GM19025 (cell line): ENCODE measurements around the gene TRIM2.

Experiments used
- ATAC-seq: cut with Tn5 transposase; IDR thresholded peaks from one replicate; pipeline ENCODE4 v1.9.1; 2021; ENCODE audit warnings: mild to moderate bottlenecking, low read depth, moderate library complexity; ENCODE audit not compliant: unreplicated experiment

The TRIM2 gene

DNA sequence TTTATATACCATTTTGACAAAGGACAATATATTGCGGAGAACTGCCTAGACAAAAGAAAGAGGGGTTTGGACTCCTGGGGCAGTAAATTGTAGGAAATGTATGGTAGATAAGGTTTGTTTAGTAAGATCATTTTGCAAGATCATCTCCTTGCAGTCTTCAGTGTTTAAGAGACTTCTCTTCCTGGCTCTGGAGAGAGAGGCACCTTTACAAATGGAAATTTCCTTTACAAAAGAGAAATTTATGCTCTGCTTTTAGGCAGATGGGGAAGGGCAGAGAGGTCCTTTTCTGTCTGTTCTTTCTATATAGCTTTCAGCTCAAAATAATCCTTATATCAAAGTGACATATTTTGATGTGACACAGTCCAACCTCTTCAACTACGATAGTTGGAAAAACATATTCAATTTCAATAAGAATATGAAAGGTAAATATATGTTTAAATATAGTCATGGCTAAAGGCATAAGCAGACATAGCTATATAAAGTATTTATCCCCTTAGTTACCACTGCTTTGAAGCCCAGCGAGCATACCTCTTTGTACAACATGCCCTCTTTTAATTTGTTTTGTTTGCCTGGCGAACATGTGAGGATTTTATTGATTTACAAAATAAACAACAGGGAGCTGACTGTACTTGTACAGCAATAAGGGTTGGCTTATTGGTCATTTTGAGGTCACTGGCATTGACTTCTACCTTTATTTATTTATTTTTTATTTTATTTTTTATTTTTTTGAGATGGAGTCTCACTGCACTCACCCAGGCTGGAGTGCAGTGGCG is 65.2 kb downstream of the TRIM2 start:
- ATAC-seq: no peak

DNA sequence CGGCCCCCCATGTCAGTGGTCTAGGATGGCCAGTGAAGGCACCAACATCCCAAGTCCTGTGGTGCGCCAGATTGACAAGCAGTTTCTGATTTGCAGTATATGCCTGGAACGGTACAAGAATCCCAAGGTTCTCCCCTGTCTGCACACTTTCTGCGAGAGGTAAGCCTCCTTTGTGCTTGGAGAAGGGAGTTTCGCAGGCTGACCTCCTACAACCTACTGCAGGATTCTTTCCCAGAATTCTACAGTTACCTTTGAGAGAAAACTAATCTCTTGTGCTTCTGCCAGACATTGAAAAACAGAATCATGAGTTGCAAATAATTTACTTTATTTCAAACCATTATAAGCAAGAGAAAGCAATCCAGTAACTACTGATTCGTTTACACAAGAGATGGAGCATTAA is 66.1 kb downstream of the TRIM2 start:
- no peak for ATAC-seq

GRCh38 chr4:153271820-153272219 is 67.6 kb downstream of the TRIM2 start:
- ATAC-seq: no peak

- no peak for ATAC-seq
Measured at GRCh38 chr4:153273751-153274150, 69.5 kb downstream of the TRIM2 start.

DNA sequence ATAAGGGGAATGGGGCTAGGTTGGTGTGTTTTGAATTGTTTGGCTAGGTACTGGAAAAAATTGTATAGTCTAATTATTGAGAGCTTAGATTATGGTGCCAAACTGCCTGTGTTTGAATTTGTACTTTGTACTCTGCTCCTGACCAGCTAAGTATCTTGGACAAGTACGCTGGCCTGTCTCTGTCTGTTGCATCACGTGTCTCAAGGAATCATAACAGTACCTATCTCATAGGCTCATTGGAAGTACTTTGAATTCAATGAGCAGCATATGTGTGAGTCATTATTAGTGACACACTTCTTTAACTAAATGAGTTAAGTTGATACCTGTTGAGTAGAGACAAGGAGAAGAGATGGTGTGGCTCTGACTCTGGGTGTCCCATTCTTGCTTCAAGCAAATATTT is 70.7 kb downstream of the TRIM2 start:
- no peak for ATAC-seq

DNA sequence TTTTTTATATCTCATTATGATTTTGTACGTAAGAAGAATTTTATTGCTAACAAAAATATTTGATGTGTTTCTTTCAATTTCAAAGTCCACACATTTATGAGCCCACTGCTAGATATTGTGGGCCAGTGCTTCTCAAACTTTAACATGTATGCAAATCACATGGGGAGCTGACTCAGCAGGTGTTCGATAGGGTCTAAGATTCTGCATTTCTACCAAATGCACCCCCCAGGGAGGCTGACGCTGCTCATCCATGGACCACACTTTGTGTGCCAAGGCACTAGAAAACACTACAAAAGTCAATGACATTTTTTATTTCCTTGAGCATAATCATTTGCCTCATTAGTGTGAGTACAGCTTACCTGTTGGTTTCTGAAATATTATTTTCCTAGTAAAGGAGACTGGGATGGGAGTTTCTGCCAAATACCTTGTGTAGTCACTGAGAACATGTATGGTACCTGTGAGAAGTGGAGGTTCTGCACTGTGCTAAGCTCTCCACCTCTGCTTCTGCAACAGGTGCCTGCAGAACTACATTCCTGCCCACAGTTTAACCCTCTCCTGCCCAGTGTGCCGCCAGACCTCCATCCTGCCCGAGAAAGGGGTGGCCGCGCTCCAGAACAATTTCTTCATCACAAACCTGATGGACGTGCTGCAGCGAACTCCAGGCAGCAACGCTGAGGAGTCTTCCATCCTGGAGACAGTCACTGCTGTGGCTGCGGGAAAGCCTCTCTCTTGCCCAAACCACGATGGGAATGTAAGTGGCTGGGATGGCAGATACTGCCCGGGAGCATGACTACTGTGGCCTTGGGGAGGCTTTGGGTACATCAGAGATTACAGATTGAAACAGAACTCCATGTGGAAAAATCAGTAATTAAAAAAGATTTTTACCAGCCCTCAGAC is 71.4 kb downstream of the TRIM2 start:
- no peak for ATAC-seq

- no peak for ATAC-seq
Measured at GRCh38 chr4:153276971-153277370, 72.7 kb downstream of the TRIM2 start.

- ATAC-seq: no peak
Measured at GRCh38 chr4:153281476-153281875, 77.2 kb downstream of the TRIM2 start.

DNA sequence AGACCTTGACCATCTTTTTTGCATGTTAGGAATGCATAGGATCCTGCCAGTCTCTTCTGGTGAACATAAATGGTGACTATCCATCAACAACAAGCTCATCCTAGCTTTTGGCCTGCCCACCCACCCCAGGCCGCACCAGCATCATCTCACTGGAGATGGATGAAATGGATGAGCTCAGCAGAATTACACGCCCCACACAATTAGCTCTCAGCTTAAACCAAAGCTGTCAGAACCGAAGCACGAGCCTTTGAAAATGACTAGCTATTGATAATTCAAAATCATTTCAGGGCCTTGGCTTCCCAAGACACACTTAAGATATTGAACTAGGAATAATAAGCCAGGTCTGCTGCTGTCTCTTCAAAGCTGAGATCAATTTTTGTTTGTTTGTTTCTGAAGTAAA is 77.8 kb downstream of the TRIM2 start:
- no peak for ATAC-seq

DNA sequence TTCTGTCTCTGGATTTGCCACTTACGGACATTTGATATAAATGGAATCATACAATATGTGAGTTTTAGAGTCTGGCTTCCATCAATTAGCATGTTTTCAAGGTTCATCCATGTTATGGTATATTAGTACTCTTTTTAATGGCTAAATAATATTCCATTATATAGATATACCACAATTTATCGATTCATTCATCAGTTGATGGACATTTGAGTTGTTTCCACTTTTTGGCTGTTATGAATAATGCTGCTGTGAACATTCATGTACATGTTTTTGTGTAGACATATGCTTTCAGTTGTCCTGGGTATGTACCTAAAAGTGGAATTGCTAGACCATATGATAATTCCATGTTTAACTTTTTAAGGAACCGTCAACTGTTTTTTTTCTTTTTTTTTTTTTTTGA is 79.0 kb downstream of the TRIM2 start:
- no peak for ATAC-seq

GRCh38 chr4:153290134-153290533 is 85.9 kb downstream of the TRIM2 start:
- no peak for ATAC-seq

DNA sequence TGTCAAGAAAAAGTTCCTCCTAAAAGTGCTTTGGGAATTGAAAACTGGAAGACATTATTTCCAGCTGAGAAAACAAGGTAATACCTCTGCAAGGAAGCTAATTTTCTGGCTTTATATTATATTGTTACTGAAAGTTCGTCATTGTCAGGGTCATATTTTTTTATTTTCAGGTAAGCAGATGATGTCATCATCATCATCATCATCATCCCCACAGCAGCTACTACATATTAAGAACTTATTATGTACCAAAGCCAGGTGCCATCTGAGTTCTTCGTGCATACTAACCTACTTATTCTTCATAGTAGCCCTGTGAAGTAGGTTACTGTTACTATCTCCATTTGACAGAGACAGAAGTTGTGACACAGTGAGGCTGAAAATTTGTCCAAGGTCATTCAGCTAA is 87.3 kb downstream of the TRIM2 start:
- no peak for ATAC-seq

DNA sequence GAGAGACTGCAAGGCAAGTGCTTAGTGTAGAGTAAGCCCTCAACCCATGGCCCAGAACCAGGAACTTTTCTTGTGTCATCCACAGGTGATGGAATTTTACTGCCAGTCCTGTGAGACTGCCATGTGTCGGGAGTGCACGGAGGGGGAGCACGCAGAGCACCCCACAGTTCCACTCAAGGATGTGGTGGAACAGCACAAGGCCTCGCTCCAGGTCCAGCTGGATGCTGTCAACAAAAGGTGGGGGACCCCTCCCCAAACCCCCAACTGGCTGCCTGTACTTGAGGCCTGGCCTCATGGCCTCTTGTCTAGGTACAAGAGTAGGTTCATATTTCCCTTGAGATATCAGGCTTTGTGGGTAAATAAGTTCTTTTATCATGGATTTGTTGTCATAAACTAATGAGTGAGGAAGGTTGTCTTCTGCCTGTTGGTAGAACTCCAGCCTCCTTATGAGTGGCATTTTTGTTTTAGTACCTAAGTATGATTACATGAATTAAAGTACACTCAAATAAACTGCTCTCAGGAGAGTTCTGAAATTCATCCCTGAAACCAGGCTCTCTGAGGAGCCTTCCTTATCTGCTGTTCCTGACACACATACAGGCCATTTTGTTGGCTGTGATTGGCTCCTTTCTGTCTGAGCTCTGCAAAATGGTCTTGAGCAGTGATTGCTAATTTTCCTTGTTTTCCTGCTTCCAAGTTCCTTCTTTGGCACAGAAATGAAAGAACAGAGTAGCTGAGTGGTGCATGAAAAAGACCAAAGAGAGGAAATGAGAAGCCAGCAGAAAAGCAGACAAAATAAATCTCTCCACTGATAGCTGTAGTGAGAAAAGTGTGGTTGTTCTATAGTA is 88.9 kb downstream of the TRIM2 start:
- ATAC-seq: no peak

DNA sequence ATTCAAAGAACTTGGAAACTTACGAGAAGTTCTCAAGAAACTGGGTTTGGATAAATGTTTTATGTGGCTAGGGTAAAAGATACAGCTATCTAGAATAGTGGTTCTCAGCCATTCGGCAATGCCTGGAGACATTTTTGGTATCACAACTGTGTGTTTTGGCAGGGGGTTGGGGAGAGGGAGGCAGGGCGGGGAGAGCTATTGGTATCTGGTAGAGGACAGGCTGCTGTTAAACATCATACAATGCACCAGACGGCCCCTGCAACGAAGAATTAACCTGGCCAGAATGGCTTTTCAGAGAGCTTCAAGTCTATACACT is 89.5 kb downstream of the TRIM2 start:
- no peak for ATAC-seq

DNA sequence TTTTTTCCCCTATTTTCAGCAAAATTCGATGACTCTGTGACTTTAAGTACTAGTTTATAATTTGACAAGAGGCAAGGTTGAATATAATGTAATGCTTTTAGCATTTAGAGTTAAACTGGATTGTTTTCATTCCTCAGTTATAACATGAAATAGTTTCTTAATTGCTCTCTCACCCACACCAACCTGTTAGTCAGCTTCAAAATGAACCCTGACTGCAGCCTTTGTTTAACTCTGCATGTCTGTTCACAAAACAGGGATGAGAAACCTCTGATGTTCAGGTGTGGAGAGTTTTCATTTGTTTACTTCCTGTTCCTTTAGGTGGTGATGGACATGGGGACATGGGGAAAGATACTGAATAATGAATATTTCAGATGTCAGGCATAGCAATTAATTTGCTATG is 90.4 kb downstream of the TRIM2 start:
- no peak for ATAC-seq

GRCh38 chr4:153295131-153295755 is 91.0 kb downstream of the TRIM2 start:
- ATAC-seq: no peak

GRCh38 chr4:153296040-153296823 is 92.0 kb downstream of the TRIM2 start:
- ATAC-seq: no peak

DNA sequence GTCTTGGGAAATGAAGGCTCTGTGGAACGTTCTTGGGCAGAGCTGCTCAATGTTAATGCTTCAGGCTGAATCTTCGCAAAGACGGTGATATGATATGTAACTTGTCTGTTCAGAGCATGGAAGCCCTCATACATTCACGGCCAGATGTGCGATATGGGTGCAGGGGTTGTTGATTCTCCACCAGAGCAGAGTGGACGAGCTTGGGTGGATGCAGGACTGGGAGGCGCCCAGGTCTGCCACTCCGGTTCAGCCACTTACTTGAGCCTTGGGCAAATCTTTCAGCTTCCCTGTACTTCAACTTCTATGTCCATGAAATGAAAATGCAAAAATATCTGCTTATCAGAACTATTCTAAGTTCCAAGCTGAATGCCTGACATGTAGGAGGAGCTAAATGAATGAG is 92.9 kb downstream of the TRIM2 start:
- no peak for ATAC-seq

- no peak for ATAC-seq
Measured at GRCh38 chr4:153310793-153311192, 106.5 kb downstream of the TRIM2 start.

DNA sequence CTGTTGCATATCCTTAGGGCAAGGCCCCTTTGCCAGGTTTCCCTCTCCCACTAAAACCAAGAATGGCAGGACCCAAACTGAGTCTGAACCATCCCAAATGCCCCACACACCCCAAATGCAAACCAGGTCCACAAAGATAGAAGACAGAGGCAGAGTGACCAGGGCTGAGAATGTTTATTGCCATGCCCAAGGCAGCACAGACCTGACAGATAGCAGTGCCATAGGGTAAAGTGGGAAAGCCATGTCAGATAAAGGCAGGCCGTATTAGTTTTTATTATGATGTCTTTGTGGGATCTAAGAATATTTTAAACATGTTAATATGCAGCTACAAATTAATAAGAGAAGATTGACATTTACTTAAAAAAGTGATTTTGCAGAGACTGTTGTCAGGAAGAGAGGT is 110.7 kb downstream of the TRIM2 start:
- no peak for ATAC-seq
